Measurements from ENCODE around the gene RIPK3. TPM values are rescaled to one million over a fixed set of nuclear protein-coding genes. Genes with fewer than 3 reads are reported as not detected.

RIPK3 gene
- total RNA-seq, 2 experiments from 2014 or later, result 8.1 to 14.5 TPM

DNA sequence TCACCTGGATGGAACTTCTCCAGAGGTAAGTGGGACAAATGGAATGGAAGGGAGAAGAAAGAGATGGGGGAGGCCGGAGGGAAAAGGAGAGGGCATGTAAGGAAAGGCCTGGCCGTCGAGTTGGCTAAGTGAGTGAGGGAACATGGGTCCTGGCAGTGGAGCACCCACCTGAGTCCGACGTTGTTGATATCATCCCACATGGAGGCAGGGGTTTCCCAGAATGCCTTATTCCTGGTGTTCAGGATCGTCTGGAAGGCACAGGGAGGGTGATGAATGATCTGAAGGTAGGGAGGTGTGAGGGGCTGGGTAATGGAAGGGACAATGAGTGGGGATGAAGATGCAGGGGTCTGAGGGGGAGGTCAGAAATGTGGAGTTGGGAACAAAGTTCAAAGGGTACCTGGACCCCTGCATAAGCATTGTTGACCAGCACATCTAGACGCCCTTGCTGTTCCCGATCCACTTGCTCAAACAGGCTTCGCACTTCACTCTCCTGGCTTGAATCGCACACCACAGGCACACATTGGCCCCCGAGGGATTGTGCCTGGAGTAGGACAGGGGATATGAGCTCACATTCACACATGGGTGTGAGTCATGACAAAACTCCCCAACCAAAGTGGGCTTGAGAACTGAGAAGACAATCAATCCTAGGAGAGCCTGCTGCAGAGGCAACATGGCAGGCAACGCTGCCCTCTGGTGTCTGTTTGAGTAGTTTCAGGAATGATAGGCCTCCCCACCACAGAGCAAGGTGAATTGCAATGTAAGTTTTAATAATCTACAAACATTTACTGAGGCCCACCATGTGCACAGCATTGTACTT, 43.2 kb downstream of the RIPK3 start:
- intact Hi-C loops (cut with micrococcal nuclease; ENCODE audit: unreplicated experiment), result loop anchor here (1.0 to 5.0 kb wide), 2 partner anchors 53 to 284 kb away; no protein-coding TSS in a partner anchor
- DNase-seq (ENCODE audit: low spot score), result peak; percentile 76
- Histone ChIP-seq H2AFZ (ENCODE audit: low read length) (no peak overlapping the region), H4K20me1 (ENCODE audit: insufficient read depth, low read length) (peaks cover 11% of the 10 kb centered on the region; the same call in 1 of the 2 replicates), H3K79me2 (ENCODE audit: insufficient read depth, low read depth, low read length) (peaks cover 18% of the 10 kb centered on the region), H3K36me3 (ENCODE audit: insufficient read depth, low read length) (peaks cover 26% of the 10 kb centered on the region; the same call in 1 of the 2 replicates), H3K27ac (ENCODE audit: low read depth, low read length, poor library complexity, severe bottlenecking) (no peak overlapping the region), H3K4me3 (ENCODE audit: low read depth, low read length, poor library complexity, severe bottlenecking) (no peak overlapping the region), H3K9me3 (ENCODE audit: low read length) (no peaks in the 10 kb centered on the region), H3K4me1 (ENCODE audit: insufficient read depth, low read length, poor library complexity, severe bottlenecking) (peaks cover 30% of the 10 kb centered on the region), H3K4me2 (ENCODE audit: low read length) (no peak overlapping the region), H3K9me2 (ENCODE audit: insufficient read depth, low read length) (no peaks in the 10 kb centered on the region)
- BruUV-seq (replicated peaks), result no TSS peak
- TF ChIP-seq, protein P1, sequence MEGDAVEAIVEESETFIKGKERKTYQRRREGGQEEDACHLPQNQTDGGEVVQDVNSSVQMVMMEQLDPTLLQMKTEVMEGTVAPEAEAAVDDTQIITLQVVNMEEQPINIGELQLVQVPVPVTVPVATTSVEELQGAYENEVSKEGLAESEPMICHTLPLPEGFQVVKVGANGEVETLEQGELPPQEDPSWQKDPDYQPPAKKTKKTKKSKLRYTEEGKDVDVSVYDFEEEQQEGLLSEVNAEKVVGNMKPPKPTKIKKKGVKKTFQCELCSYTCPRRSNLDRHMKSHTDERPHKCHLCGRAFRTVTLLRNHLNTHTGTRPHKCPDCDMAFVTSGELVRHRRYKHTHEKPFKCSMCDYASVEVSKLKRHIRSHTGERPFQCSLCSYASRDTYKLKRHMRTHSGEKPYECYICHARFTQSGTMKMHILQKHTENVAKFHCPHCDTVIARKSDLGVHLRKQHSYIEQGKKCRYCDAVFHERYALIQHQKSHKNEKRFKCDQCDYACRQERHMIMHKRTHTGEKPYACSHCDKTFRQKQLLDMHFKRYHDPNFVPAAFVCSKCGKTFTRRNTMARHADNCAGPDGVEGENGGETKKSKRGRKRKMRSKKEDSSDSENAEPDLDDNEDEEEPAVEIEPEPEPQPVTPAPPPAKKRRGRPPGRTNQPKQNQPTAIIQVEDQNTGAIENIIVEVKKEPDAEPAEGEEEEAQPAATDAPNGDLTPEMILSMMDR (conservative IDR thresholded peaks at IDR 0.05; ENCODE audit: low read length), result peak; percentile 91
- no peak for TF ChIP-seq EZH2phosphoT487 (IDR thresholded peaks at IDR 0.05; ENCODE audit: borderline replicate concordance, low read depth, low read length)
- ChIA-PET POLR2A (interaction anchor here (0.6 to 4.0 kb wide), 4 partner anchors 25 to 726 kb away, joined by 3 to 25 read pairs (median 10); partner anchors contain the start of genes RABGGTA and TINF2), CTCF (ENCODE audit: unreplicated experiment) (interaction anchor here (0.6 to 1.9 kb wide), 4 partner anchors 14 to 135 kb away, joined by 3 to 6 read pairs (median 4); partner anchors contain the start of gene TINF2)

DNA sequence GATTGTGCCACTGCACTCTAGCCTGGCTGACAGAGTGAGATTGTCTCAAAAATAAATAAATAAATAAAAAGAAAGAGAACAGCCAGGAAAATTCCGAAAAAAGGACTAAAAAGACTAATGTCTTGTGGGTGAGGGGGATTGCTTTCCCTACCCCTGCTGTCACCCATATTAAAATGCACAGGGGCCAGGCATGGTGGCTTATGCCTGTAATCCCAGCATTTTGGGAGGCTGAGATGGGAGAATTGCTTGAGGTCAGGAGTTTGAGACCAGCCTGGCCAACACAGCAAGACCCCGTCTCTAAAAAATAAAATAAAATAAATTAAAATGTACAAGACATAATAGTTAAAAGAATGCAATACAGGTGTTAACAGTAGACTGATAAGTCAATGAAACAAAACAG, 46.3 kb downstream of the RIPK3 start:
- POLR2A ChIA-PET, result interaction anchor here (1.2 kb wide), 1 partner anchor 51 kb away, joined by 7 read pairs; the partner anchor contains the start of gene TINF2
- DNase-seq (ENCODE audit: low spot score), result no peak
- H3K4me3 ChIP-seq (ENCODE audit: low read depth, low read length, poor library complexity, severe bottlenecking), result no peak overlapping the region
- peaks cover 10% of the 10 kb centered on the region for H3K4me1 ChIP-seq (ENCODE audit: insufficient read depth, low read length, poor library complexity, severe bottlenecking)
- no peaks in the 10 kb centered on the region for H3K9me3 ChIP-seq (ENCODE audit: low read length)
- no peaks in the 10 kb centered on the region for H3K79me2 ChIP-seq (ENCODE audit: insufficient read depth, low read depth, low read length)
- H3K27ac ChIP-seq (ENCODE audit: low read depth, low read length, poor library complexity, severe bottlenecking), result no peak overlapping the region
- no peak overlapping the region for H3K4me2 ChIP-seq (ENCODE audit: low read length)
- no peaks in the 10 kb centered on the region for H3K9me2 ChIP-seq (ENCODE audit: insufficient read depth, low read length)
- H4K20me1 ChIP-seq (ENCODE audit: insufficient read depth, low read length), result no peaks in the 10 kb centered on the region
- H3K36me3 ChIP-seq (ENCODE audit: insufficient read depth, low read length), result peaks cover 34% of the 10 kb centered on the region
- CTCF ChIA-PET (ENCODE audit: unreplicated experiment), result interaction anchor here (1.1 kb wide), 1 partner anchor 61 kb away, joined by 3 read pairs; the partner anchor contains the start of gene GMPR2
- TF ChIP-seq EZH2phosphoT487 (IDR thresholded peaks at IDR 0.05; ENCODE audit: borderline replicate concordance, low read depth, low read length), result no peak
- TF ChIP-seq, protein P1 (conservative IDR thresholded peaks at IDR 0.05; ENCODE audit: low read length), result no peak
- no TSS peak for BruUV-seq (replicated peaks)
- no peak overlapping the region for H2AFZ ChIP-seq (ENCODE audit: low read length)
- intact Hi-C loops (cut with micrococcal nuclease; ENCODE audit: unreplicated experiment), result no loop called here
